Stimulated activated CD4-positive, alpha-beta T cell treated with anti-CD3 and anti-CD28 coated beads, Interleukin-1b, Interleukin-23, amount 100 ng/mL, for 24 hours (primary cell): ENCODE data around the gene DVL3.
A peak's percentile ranks its signal among the peaks of the same experiment; 100 is the strongest.
"Not testable (repeated sequence)": the region's sequence is repeated elsewhere in the genome, so short reads cannot be mapped to it uniquely, and the experiment has no call there.

Experiments used
- DNase-seq, 4 experiments: peaks; one replicate each; pipeline ENCODE4 v3.0.0-alpha.2; 2020; ENCODE audit warnings: low read depth in 4 of 4, low spot score in 1 of 4

Gene DVL3

DNA sequence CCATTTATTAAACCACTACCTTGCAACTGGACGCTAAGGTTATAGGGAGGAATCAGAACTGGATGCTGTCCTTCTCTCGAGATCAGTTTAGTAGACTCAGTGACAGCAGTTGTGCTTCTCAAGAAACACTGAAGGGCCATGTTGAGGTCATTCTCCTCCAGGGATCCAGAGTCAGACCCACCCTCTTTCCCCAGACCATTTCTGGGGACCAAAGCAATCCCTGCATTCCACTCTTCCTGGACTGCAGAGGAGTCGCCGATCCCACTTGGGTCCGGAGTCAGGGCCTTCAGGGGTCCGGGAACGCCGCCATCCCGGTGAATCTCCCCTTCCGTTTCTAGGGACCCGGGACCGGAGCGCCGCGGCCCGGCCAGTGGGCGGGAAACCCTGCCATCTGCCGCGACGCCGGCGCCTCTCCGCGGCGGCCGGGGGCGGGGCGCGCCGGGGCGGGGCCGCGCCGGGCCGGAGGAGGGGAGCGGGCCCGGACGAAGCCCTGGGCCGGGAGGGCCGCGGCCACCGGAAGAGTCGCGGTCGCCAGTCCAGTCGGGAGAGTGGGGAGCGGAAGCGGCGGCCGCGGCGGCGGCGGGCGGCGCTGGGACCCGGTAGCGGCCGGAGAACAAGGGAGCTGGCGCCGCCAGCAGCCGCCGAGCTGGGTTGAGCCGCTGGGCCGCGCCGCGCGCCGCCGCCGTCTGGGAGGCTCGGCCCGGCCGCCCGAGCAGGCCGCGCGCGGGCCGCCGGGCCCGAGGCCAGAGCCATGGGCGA is at the start of gene DVL3:
TSS of gene DVL3 (plus strand) at position 493 of the 759 bp plus-strand sequence. CDS start at position 752, 259 bp downstream.
- DNase-seq = no peak

DNA sequence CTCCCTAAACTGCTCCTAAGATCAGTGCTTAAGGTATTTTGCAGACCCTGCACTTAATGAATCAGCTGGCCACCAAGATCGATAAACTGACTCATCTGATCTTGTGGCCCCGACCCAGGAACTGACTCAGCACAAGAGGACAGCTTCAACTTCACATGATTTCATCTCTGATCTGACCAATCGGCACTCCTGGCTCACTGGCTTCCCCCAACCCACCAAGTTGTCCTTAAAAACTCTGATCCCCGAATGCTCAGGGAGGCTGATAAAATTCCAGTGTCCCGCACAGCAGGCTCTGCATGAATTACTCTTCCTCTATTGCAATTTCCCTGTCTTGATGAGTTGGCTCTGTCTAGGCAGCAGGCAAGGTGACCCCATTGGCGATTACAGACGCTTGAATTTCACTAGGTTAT is 44.9 kb upstream of the DVL3 start:
- DNase-seq = no peak

DNA sequence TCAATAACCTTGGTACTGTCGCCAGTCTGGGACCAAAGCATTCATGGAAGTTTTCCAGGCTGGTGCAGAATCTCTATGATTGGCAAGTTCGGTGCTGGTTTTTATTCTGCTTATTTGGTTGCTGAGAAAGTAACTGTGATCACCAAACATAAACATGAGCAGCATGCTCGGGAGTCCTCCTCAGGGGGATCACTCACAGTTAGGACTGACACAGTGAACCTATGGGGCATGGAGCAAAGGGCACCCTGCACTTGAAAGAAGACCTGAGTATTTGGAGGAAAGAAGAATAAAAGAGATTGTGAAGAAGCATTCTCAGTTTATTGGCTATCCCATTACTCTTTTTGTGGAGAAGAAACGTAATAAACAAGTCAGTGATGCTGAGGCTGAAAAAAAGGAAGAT is 39.2 kb upstream of the DVL3 start:
- no peak for DNase-seq

DNA sequence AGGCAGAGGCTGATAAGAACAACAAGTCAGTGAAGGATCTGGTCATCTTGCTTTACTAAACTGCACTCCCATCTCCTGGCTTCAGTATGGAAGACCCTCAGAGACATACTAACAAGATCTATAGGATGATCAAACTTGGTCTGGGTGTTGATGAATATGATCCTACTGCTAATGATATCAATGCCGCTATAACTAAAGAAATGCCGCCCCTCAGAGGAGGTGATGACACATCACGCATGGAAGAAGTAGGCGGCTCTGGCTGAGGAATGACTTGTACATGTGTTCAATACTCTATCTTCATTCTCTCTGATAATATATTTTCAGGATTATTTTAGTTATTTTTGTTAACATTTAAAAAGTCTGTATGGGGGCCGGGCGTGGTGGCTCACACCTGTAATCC is 37.5 kb upstream of the DVL3 start:
- DNase-seq = no peak

DNA sequence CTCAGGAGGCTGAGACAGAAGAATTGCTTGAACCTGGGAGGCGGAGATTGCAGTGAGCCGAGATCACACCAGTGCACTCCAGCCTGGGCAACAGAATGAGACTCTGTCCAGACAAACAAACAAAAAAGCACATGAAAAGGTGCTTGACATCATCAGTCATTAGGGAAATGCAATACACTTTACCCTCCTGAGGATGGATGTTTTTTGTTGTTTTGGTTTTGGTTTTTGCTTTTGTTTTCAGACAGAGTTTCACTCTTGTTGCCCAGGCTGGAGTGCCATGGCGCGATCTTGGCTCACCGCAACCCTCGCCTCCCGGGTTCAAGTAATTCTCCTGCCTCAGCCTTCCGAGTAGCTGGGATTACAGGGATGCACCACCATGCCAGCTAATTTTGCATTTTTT is 34.1 kb upstream of the DVL3 start:
- not testable (repeated sequence) for DNase-seq

DNA sequence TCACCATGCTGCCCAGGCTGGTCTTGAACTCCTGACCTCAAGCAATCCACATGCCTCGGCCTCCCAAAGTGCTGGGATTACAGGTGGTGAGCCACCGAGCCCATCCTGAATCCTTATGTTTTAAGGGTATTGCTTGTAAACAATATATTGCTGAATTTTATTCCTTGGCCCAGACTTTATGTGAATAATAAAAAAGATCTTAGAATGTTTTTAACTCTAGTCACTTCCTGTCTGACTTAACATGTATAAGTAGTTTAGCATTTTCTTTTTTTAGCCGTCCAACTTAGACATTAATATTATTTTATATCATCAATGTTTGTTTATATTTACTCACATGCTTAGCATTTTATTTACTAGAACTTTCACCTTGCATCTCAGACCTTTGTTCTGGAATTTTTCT is 29.2 kb upstream of the DVL3 start:
- no peak for DNase-seq

DNA sequence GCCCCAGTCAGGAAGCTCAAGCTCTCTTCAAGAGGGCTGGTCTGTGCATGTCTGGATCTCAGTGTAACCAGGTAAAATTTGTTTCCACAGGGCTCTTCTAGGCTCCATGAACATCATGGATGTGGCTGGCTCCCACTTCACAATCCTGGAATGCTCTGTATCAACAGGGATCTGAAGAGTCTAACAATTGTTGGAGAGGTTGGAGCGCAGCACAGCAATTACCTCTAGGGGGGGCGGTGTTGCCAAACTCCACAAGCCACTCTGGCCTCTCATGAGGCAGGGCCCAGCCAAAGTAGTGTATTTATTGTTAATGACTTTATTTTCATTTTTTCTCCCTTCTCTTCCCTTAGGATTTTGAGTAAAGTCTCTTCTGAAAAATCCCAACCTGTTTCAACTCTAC is 26.2 kb upstream of the DVL3 start:
- DNase-seq = no peak

DNA sequence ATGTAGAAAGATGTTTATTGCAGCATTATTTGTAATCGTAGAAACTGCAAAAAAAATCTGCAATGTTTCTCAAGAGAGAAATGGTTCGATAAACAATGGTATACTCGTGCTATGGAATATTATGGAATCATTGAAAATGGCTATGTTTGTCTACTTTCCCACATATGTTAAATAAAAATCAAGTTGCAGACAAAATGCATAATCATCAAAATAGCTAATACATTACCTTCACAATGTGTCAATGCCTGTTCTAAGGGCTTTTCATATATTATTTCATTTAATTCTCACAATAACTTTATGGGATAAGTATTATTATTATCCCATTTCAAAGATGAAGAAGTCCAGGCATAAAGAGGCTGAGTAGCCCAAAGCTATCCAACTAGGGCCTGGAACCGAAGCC is 22.2 kb upstream of the DVL3 start:
- DNase-seq = no peak

DNA sequence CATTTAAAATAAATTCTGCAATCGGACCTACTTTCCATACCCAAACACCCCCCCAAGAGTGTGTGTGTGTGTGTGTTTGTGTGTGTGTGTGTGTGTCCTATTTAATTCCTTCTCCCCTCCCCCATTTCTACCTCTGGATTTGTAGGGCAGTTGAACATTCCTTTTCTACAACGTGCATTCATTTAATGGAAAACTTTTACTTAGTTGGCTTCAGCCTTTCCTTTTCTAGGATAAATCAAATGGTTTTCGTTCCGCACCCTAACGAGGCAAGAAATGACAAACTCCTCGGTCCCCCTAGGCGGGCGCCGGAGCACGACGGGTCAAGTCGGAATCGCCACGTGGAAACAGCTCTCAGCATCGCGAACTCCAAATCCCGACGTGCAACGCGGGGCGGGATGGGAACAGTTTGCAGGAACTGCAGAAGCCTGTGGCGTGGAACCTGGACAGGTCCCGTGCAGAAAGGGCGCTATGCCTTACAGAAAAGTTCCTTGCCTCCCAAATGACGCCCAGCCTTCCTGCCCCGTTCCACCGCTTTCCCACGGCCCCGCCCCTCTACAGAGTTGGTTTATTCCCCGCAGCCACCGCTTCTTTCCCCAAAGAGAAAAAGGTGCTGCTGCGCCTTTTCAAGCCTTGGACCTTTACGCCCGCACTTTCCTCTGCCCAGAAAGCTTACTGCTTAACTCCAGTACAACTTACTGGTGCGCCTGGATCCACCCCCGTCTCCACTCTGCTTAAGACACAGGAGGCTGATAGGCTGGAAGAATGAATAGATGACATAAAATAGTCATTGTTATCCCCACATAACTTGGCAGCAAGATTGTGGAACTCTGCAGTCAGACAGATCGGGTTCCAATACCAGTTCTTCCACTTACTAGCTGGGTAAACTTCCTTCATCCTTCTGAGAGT is 21.1 kb upstream of the DVL3 start:
- DNase-seq = peak in 1 of 4 experiments; percentile 62

DNA sequence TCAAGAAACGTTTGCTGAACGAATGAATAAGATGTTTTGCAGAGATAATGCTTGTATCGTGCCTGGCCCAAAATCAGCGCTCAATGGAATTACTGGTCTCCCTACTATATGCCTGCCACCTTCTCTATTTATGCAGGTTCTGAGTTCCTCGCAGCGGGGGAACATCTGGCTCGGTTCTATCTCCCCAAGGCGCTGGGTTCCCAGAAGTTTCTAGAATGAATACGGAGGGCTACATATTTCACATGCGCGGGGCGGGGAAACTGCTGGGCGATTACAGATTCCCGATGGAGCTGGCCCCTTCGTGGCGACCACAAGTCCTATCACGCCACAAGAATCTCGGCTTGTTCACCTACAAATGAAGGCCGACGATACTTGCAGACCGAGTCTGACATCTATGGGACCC is 20.4 kb upstream of the DVL3 start:
- DNase-seq = no peak

DNA sequence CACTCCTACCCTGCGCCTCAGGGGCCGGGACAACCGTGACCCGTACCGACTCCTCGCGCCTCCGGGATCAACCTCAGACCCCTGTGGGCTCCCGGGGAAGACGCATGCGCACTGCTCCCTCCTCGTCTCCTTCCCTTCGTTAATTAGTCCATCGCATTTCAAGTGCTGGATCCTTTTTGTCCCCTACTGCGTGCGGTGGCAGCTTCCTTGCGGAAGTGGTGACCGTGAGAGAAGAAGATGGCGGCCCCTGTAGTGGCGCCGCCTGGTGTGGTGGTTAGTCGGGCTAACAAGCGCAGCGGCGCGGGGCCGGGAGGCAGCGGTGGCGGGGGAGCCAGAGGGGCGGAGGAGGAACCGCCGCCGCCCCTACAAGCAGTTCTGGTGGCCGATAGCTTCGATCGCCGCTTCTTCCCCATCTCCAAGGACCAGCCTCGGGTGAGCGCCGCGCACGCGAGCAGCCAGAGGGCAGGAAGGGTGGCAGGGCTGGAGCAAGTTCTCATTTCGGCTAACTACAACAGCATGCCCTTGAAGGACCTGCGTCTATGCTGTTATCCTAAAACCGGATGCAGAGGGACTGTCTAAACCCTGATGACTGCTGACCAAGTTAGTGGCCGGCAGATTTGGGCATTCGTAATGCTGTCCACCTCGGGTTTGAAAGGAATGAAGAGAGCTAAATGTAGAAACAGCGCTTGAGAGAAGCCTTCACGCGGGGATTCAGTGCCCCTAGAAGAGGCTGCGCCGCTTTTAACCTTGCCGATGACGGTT is 19.8 kb upstream of the DVL3 start, which contains the start of gene EIF2B5:
TSS of gene EIF2B5 (plus strand) at position 210 of the 762 bp plus-strand sequence. CDS start at position 238, 28 bp downstream.
- peak; percentile 64 to 83 (median 76) for DNase-seq

DNA sequence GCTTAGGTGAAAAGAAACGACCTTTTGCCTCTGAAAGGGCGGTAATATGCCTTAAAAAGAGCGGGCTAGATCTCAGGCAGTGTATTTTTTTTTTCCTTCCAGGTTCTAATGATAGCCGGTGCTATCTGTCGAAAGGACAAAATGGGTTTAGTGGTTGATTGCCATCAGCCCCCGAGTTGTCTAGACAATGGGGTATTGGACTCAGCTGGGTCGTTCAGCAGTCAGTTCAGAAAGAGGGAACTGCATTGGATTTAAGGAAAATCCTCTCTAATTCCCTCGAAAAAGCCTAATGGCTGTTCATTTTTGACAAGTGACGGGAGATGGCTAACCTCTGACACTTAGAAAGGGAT is 19.3 kb upstream of the DVL3 start:
- DNase-seq = no peak

DNA sequence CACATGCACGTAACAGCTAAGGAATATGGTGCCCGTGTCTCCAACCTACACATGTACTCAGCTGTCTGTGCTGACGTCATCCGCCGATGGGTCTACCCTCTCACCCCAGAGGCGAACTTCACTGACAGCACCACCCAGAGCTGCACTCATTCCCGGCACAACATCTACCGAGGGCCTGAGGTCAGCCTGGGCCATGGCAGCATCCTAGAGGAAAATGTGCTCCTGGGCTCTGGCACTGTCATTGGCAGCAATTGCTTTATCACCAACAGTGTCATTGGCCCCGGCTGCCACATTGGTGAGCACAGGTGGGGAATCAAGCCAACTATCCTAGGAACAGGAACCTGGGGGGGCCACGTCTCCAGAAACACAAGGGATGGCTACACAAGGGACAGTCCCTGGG is 14.7 kb upstream of the DVL3 start:
- DNase-seq = no peak

DNA sequence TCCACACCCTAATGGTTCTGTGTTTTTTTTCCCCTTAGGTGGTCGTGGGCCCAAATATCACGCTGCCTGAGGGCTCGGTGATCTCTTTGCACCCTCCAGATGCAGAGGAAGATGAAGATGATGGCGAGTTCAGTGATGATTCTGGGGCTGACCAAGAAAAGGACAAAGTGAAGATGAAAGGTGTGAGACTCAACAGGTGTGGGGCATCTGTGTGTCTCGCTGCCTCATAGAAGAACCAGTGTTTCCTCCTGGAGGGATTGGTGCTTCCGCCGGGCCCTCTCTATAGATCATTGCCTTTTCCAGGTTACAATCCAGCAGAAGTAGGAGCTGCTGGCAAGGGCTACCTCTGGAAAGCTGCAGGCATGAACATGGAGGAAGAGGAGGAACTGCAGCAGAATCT is 13.0 kb upstream of the DVL3 start:
- no peak for DNase-seq

DNA sequence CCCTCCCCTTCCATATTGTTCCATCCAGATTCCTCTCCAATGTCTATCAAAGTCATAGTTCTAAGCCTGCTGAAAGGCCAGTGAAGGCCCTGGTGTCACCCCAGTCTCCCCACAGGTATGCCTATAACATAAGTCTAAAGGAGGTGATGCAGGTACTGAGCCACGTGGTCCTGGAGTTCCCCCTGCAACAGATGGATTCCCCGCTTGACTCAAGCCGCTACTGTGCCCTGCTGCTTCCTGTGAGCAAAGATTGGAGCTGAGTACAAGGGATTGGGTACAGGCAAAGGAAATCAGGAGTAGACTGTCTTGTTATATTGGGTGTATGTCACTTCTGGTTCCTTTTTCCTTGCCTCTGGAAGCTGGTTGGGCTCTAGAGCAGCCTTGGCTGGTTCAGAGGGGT is 11.8 kb upstream of the DVL3 start:
- no peak for DNase-seq

DNA sequence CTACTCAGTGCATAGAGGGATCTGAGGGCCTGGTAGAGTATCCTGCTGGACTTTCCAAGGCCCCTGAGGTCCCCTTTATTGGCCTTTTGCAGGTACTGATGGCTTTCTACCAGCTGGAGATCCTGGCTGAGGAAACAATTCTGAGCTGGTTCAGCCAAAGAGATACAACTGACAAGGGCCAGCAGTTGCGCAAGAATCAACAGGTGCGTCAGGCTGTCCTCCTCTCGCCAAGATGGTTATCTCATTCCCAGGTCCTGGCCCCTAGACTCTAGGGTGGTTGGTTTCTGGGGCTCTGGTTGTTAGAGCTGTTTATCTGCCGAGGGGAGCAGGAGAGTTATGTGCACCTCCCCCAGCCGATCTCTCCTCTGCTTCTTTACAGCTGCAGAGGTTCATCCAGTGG is 10.7 kb upstream of the DVL3 start:
- no peak for DNase-seq

DNA sequence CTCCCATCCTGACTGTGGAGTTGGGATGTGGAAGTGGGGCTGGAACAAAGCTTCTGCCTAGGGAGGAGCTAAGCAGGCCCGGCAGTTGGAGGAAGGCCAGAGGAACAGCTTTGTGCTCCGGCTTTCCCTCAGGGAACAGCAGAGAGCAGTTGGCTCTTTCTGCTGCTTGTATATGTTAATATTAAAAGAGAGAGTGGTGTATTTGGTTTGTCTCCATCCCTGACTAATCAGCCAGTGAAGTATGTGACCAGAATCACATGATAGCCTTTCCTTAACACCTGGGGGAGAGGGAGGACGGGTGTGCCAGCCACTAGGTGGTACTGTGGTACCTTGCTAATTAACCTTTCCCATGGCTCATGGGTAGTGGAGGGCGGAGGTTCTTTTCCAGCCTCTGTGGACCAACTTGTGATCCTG is 10.1 kb upstream of the DVL3 start:
- DNase-seq = no peak

DNA sequence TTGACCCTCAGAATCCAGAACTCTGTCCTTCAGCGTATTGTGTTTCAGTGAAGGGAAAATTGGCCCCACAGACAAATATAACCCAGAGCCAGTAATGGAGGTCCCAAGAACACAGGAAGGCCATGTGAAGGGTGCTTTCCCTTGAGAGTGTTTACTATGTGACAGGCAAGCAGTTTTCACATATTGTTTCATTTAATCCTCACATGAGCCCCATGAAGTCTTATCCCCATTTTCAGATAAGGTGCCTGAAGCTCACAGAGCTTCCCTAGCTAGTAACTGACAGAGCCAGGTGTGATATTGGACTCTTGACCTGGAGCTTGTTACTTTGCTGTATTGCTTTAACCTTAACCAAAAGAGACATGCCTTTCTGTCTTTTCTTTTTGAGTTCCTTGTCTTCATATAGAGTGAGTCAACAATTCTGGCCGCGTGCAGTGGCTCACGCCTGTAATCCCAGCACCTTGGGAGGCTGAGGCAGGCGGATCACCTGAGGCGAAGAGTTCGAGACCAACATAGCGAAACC is 9.4 kb upstream of the DVL3 start:
- DNase-seq = no peak

DNA sequence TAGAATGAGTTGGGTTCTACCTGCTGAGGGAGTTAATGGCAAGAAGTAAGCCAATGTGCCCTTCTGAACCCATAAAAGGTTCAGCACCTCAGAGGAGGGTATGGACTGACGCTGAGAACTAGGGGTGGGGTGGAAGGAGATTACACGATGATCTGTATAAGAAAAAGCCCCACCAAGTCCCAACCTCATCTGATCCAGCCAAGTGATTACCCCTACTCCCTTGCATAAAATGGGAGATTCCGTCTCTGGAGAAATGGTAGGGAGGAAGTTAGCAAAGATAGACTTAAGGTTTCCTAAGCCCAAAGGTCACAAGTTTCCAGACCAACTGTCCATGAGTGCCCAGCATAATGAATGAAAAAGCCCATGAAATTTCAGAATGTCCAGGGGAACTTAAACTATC is 7.1 kb upstream of the DVL3 start:
- no peak for DNase-seq

DNA sequence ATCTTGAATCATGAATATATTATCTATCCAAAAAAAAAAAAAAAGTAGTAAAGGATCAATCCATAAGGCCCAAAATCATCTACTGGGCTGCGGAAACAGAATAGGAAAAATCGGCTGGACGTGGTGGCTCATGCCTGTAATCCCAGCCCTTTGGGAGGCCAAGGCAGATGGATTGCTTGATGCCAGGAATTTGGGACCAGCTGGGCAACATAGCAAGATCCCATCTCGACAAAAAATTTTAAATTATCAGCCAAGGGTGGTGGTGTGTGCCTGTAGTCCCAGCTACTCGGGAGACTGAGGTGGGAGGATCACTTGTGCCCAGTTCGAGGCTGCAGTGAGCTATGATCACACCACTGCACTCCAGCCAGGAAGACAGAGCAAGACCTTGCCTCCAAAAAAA is 6.1 kb upstream of the DVL3 start:
- DNase-seq = no peak

DNA sequence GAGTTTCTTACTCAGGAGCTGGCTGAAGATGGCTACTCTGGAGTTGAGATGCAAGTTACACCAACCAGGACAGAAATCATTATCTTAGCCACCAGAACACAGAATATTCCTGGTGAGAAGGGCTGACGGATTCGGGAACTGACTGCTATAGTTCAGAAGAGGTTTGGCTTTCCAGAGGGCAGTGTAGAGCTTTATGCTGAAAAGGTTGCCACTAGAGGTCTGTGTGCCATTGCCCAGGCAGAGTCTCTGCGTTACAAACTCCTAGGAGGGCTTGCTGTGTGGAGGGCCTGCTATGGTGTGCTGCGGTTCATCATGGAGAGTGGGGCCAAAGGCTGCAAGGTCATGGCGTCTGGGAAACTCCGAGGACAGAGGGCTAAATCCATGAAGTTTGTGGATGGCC is 5.4 kb upstream of the DVL3 start:
- not testable (repeated sequence) for DNase-seq
